ENCODE results near the gene HIVEP3.
A peak's percentile ranks its signal among the peaks of the same experiment; 100 is the strongest.

DNA sequence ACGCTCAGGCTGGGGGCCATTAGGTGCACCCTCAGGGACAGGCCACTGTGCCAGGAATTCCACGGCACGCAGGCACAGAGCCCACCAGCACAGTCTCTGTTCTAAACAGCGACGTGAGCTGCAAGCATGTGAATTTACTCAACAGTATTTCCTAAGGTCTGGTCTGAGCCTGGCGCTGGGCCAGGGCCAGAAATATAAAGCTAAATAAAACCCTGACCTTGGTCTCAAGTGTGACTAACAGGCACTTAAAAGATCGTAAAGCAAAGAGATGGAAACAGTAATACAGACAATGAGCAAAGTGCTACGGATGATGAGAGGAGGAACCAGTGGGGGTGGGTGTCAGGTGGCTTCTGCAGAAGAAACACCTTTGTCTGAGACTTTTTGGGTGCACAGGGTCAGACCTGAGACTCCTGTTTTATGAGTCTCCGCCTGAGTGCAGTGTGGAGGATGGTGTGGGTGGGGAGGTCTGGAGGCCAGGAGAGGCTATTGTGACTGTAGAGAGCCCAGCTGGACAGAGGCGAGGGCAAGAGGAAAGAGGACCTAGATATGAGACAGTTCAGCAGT is 380.9 kb downstream of the HIVEP3 start:
- TF ChIP-seq, protein P1, sequence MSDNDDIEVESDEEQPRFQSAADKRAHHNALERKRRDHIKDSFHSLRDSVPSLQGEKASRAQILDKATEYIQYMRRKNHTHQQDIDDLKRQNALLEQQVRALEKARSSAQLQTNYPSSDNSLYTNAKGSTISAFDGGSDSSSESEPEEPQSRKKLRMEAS (IDR thresholded peaks at IDR 0.05), result no peak
- TF ChIP-seq ZBTB7A (IDR thresholded peaks at IDR 0.05; ENCODE audit: low read depth), result no peak
- TF ChIP-seq NFIC (IDR thresholded peaks at IDR 0.05), result 0 out of 2 replicates have a peak, but pooled peaks have one; percentile 8
- no peak for TF ChIP-seq RAD21 (IDR thresholded peaks at IDR 0.05; ENCODE audit: low read depth)
- TF ChIP-seq YY1 (IDR thresholded peaks at IDR 0.05; ENCODE audit: low read depth), result no peak
- TF ChIP-seq, protein P2, sequence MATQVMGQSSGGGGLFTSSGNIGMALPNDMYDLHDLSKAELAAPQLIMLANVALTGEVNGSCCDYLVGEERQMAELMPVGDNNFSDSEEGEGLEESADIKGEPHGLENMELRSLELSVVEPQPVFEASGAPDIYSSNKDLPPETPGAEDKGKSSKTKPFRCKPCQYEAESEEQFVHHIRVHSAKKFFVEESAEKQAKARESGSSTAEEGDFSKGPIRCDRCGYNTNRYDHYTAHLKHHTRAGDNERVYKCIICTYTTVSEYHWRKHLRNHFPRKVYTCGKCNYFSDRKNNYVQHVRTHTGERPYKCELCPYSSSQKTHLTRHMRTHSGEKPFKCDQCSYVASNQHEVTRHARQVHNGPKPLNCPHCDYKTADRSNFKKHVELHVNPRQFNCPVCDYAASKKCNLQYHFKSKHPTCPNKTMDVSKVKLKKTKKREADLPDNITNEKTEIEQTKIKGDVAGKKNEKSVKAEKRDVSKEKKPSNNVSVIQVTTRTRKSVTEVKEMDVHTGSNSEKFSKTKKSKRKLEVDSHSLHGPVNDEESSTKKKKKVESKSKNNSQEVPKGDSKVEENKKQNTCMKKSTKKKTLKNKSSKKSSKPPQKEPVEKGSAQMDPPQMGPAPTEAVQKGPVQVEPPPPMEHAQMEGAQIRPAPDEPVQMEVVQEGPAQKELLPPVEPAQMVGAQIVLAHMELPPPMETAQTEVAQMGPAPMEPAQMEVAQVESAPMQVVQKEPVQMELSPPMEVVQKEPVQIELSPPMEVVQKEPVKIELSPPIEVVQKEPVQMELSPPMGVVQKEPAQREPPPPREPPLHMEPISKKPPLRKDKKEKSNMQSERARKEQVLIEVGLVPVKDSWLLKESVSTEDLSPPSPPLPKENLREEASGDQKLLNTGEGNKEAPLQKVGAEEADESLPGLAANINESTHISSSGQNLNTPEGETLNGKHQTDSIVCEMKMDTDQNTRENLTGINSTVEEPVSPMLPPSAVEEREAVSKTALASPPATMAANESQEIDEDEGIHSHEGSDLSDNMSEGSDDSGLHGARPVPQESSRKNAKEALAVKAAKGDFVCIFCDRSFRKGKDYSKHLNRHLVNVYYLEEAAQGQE (IDR thresholded peaks at IDR 0.05; ENCODE audit: low read depth), result no peak
- no peak for TF ChIP-seq EP300 (IDR thresholded peaks at IDR 0.05; ENCODE audit: borderline replicate concordance)
- no peak for TF ChIP-seq TAF1 (IDR thresholded peaks at IDR 0.05; ENCODE audit: low read depth)
- TF ChIP-seq EGR1 (IDR thresholded peaks at IDR 0.05), result no peak
- TF ChIP-seq CEBPB (IDR thresholded peaks at IDR 0.05), result no peak
- TF ChIP-seq CREB1 (IDR thresholded peaks at IDR 0.05; ENCODE audit: low read depth), result no peak
- no peak for TF ChIP-seq USF1 (IDR thresholded peaks at IDR 0.05)
- TF ChIP-seq FOXM1 (IDR thresholded peaks at IDR 0.05; ENCODE audit: borderline replicate concordance, low read depth), result no peak
- TF ChIP-seq TEAD4 (IDR thresholded peaks at IDR 0.05), result no peak
